Upper lobe of left lung (tissue), 4 donors: ENCODE results near the gene GLTP.

Source experiments
- EP300 ChIP-seq, 4 donors: sonication (generic); formaldehyde crosslinking; IDR thresholded peaks; one replicate each; pipeline ENCODE4 v1.5.1; 2017; ENCODE audit warnings: antibody characterized with exemption in 4 of 4, control low read depth in 2 of 4
- POLR2AphosphoS5 ChIP-seq, 2 donors: sonication (generic); formaldehyde crosslinking; IDR thresholded peaks; one replicate each; pipeline ENCODE4 v1.5.1; 2017; ENCODE audit warnings: antibody characterized with exemption in 2 of 2
- TF ChIP-seq, protein P1 (sequence below), 6 experiments: fragments of 450-650 bp in 4 of 6; fragments of 200-600 bp in 2 of 6; sonication (generic) in 2 of 6; IDR thresholded peaks; one replicate each; pipeline ENCODE4 v1.5.1; 2016 to 2019; ENCODE audit warnings: antibody characterized with exemption in 6 of 6

DNA sequence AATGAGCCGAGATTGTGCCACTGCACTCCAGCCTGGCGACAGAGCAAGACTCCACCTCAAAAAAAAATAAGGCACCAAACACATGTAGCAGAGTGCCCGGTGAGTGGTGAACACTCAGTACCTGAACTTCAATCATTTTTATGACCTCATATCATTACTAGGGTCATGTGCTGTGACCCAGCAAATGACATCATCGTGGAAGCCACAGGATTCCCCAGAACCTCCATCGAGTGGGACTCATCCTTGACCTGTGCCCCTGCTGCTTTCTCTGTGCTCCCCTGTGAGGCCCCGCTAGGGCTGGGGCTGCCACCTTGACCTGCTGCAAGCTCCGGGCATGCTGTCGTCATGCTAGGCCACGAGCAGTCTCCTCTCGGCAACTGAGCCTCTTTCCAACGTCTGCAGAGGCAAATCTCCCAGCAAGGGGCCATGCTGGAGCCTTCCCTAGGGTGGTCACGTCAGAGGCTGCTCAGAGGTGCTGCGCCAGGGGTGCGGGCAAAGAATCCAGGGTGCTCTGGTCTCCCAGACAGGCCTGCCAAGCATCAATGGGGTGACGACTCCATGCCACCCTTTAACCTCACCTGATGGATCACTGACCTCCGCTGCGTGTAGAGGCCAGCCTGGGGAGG lies 18.5 kb downstream of the GLTP start:
- TF ChIP-seq EP300 (IDR thresholded peaks at IDR 0.05) = no peak
- TF ChIP-seq, protein P1, sequence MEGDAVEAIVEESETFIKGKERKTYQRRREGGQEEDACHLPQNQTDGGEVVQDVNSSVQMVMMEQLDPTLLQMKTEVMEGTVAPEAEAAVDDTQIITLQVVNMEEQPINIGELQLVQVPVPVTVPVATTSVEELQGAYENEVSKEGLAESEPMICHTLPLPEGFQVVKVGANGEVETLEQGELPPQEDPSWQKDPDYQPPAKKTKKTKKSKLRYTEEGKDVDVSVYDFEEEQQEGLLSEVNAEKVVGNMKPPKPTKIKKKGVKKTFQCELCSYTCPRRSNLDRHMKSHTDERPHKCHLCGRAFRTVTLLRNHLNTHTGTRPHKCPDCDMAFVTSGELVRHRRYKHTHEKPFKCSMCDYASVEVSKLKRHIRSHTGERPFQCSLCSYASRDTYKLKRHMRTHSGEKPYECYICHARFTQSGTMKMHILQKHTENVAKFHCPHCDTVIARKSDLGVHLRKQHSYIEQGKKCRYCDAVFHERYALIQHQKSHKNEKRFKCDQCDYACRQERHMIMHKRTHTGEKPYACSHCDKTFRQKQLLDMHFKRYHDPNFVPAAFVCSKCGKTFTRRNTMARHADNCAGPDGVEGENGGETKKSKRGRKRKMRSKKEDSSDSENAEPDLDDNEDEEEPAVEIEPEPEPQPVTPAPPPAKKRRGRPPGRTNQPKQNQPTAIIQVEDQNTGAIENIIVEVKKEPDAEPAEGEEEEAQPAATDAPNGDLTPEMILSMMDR (IDR thresholded peaks at IDR 0.05) = no peak
- TF ChIP-seq POLR2AphosphoS5 (IDR thresholded peaks at IDR 0.05) = no peak
